GM12892 (cell line): ENCODE measurements around the gene THAP2.

Source experiments
- POLR2A ChIP-seq: IDR thresholded peaks from 2 replicates; pipeline ENCODE4 v1.6.1; 2011; ENCODE audit warnings: low read depth, low read length, control low read depth
- POLR2AphosphoS5 ChIP-seq: IDR thresholded peaks from 2 replicates; pipeline ENCODE4 v1.6.1; 2011; ENCODE audit warnings: low read depth, low read length, control low read depth
- TAF1 ChIP-seq: IDR thresholded peaks from 2 replicates; pipeline ENCODE4 v1.6.1; 2011; ENCODE audit warnings: low read depth, mild to moderate bottlenecking, control low read depth, low read length, borderline replicate concordance

DNA sequence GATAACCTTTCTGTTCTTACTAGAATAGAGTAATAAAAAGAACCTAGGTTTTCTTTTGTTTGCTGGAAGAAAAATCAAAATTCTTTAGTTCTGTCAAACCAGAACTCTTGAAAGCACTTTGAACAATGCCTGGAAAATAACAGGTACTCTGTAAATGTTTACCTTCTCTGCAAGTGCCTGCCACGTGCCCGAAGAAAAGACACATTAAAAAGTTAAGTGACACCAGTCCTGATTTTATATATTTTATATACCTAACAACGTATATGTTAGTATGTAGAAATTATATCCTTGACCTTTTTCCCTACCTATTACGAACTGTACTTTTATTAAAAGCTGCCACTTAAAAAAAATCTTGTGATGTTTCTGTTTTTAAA, 976 bp downstream of the THAP2 start:
- TF ChIP-seq POLR2A (no peak), POLR2AphosphoS5 (no peak), TAF1 (no peak)
